Muscle of leg (tissue), 11 donors: ENCODE measurements around the gene ITPR2. TPM values are rescaled to one million over a fixed set of nuclear protein-coding genes. Genes with fewer than 3 reads are reported as not detected.

Experiments used
- DNase-seq: peaks from one replicate; pipeline ENCODE4 v3.0.0; 2013
- H3K27ac ChIP-seq: one replicate; pipeline ENCODE4 v1.5.1; 2013; ENCODE audit warnings: mild to moderate bottlenecking, low read length, control low read depth
- H3K27me3 ChIP-seq: one replicate; pipeline ENCODE4 v1.6.1; 2013; ENCODE audit warnings: low read length; ENCODE audit not compliant: control insufficient read depth, insufficient read depth
- H3K36me3 ChIP-seq: one replicate; pipeline ENCODE4 v1.6.1; 2013; ENCODE audit warnings: low read length; ENCODE audit not compliant: control insufficient read depth, insufficient read depth
- H3K4me1 ChIP-seq: one replicate; pipeline ENCODE4 v1.6.1; 2013; ENCODE audit warnings: low read length; ENCODE audit not compliant: control insufficient read depth, insufficient read depth
- H3K4me3 ChIP-seq: one replicate; pipeline ENCODE4 v1.5.1; 2013; ENCODE audit warnings: low read length, control low read depth
- H3K9me3 ChIP-seq: replicated peaks from 2 replicates; pipeline ENCODE4 v1.6.1; 2013; ENCODE audit warnings: low read depth, low read length; ENCODE audit not compliant: control insufficient read depth
- WGBS: methylation state at CpG from one replicate; pipeline ENCODE4 v1.1.5; 2013; ENCODE audit warnings: missing lambda C conversion rate; ENCODE audit not compliant: insufficient coverage; 5-methylcytosine and 5-hydroxymethylcytosine counted together
- polyA plus RNA-seq, 8 donors: library from polyadenylated mRNA; unstranded; fragments of 120-200 nt; gene quantifications; one replicate each; pipeline versions ENCODE4 v1.2.1 to v1.2.3, GENCODE V29; 2013; ENCODE audit warnings: inconsistent platforms in 1 of 8, low replicate concordance in 1 of 8; ENCODE audit not compliant: insufficient read length in 8 of 8, insufficient read depth in 1 of 8
- total RNA-seq: library from RNA; stranded (reverse); fragments of 120-200 nt; gene quantifications from one replicate; pipeline ENCODE4 v1.2.4, GENCODE V29; 2013

ITPR2 gene
- total and polyA plus RNA-seq, 9 donors: 1.9 to 5.8 (median 3.5) TPM

GRCh38 chr12:26374934-26375680, 457.9 kb downstream of the ITPR2 start:
- H3K4me1 ChIP-seq: no peaks in the 10 kb centered on the region
- no CpG with 5 or more reads among the region's 2 CpGs for WGBS
- H3K27ac ChIP-seq: no peak overlapping the region
- H3K27me3 ChIP-seq: no peaks in the 10 kb centered on the region
- no peak overlapping the region for H3K4me3 ChIP-seq
- H3K9me3 ChIP-seq: no peaks in the 10 kb centered on the region
- no peaks in the 10 kb centered on the region for H3K36me3 ChIP-seq
- peak; percentile 74 for DNase-seq

GRCh38 chr12:26373606-26374495, 459.1 kb downstream of the ITPR2 start:
- Histone ChIP-seq H3K27ac (no peak overlapping the region), H3K4me1 (no peaks in the 10 kb centered on the region), H3K4me3 (no peak overlapping the region), H3K36me3 (no peaks in the 10 kb centered on the region), H3K9me3 (no peaks in the 10 kb centered on the region), H3K27me3 (no peaks in the 10 kb centered on the region)
- peak; percentile 23 for DNase-seq
- no CpG with 5 or more reads among the region's 7 CpGs for WGBS

- no peak overlapping the region for H3K27ac ChIP-seq
- H3K9me3 ChIP-seq: no peaks in the 10 kb centered on the region
- H3K4me3 ChIP-seq: no peak overlapping the region
- no peaks in the 10 kb centered on the region for H3K27me3 ChIP-seq
- no peaks in the 10 kb centered on the region for H3K4me1 ChIP-seq
- no peaks in the 10 kb centered on the region for H3K36me3 ChIP-seq
- DNase-seq: peak; percentile 17
- WGBS: 30% methylated on average over 3 of the region's 6 CpGs
These were observed 460.1 kb downstream of the ITPR2 start for GRCh38 chr12:26372866-26373265.

- Histone ChIP-seq H3K4me1 (no peaks in the 10 kb centered on the region), H3K9me3 (no peaks in the 10 kb centered on the region), H3K36me3 (no peaks in the 10 kb centered on the region), H3K27ac (no peak overlapping the region), H3K27me3 (no peaks in the 10 kb centered on the region), H3K4me3 (no peak overlapping the region)
- WGBS: no CpG with 5 or more reads among the region's 2 CpGs
- DNase-seq: no peak
These were observed 462.9 kb downstream of the ITPR2 start for GRCh38 chr12:26370098-26370497.

GRCh38 chr12:26369588-26369987, 463.4 kb downstream of the ITPR2 start:
- H3K27me3 ChIP-seq: no peaks in the 10 kb centered on the region
- DNase-seq: no peak
- no peaks in the 10 kb centered on the region for H3K9me3 ChIP-seq
- no peak overlapping the region for H3K4me3 ChIP-seq
- no peaks in the 10 kb centered on the region for H3K36me3 ChIP-seq
- WGBS: 69% methylated on average over 4 of the region's 4 CpGs
- H3K27ac ChIP-seq: no peak overlapping the region
- H3K4me1 ChIP-seq: no peaks in the 10 kb centered on the region

GRCh38 chr12:26367991-26368730, 464.8 kb downstream of the ITPR2 start:
- 40% methylated on average over 1 of the region's 1 CpG for WGBS
- Histone ChIP-seq H3K36me3 (no peaks in the 10 kb centered on the region), H3K9me3 (no peaks in the 10 kb centered on the region), H3K27me3 (no peaks in the 10 kb centered on the region), H3K4me3 (no peak overlapping the region), H3K27ac (no peak overlapping the region), H3K4me1 (no peaks in the 10 kb centered on the region)
- DNase-seq: no peak

GRCh38 chr12:26361964-26362363, 471.0 kb downstream of the ITPR2 start:
- no peak overlapping the region for H3K27ac ChIP-seq
- WGBS: 71% methylated on average over 1 of the region's 1 CpG

GRCh38 chr12:26360062-26360461, 472.9 kb downstream of the ITPR2 start:
- Histone ChIP-seq H3K36me3 (no peaks in the 10 kb centered on the region), H3K27me3 (no peaks in the 10 kb centered on the region), H3K27ac (no peak overlapping the region), H3K4me3 (no peak overlapping the region), H3K9me3 (no peaks in the 10 kb centered on the region), H3K4me1 (no peaks in the 10 kb centered on the region)
- DNase-seq: peak; percentile 67
- WGBS: 88% methylated on average over 10 of the region's 10 CpGs

More at GRCh38 chr12:26361964-26362363, 471.0 kb downstream of the ITPR2 start:
- no peaks in the 10 kb centered on the region for H3K27me3 ChIP-seq
- DNase-seq: no peak
- no peak overlapping the region for H3K4me3 ChIP-seq
- H3K4me1 ChIP-seq: no peaks in the 10 kb centered on the region
- no peaks in the 10 kb centered on the region for H3K36me3 ChIP-seq
- no peaks in the 10 kb centered on the region for H3K9me3 ChIP-seq

- no peaks in the 10 kb centered on the region for H3K36me3 ChIP-seq
- DNase-seq: no peak
- H3K4me1 ChIP-seq: no peaks in the 10 kb centered on the region
- no peak overlapping the region for H3K4me3 ChIP-seq
- 94% methylated on average over 5 of the region's 5 CpGs for WGBS
- H3K27me3 ChIP-seq: no peaks in the 10 kb centered on the region
- H3K9me3 ChIP-seq: no peaks in the 10 kb centered on the region
- no peak overlapping the region for H3K27ac ChIP-seq
These were observed 473.4 kb downstream of the ITPR2 start for GRCh38 chr12:26359576-26359975.

GRCh38 chr12:26358651-26359050, 474.3 kb downstream of the ITPR2 start:
- DNase-seq: no peak
- Histone ChIP-seq H3K27me3 (no peaks in the 10 kb centered on the region), H3K4me3 (no peak overlapping the region), H3K4me1 (no peaks in the 10 kb centered on the region), H3K9me3 (no peaks in the 10 kb centered on the region), H3K36me3 (no peaks in the 10 kb centered on the region), H3K27ac (no peak overlapping the region)
